GM21528 (cell line): ENCODE results near the gene HIVEP1.
"Not testable (repeated sequence)": the region's sequence is repeated elsewhere in the genome, so short reads cannot be mapped to it uniquely, and the experiment has no call there.

Experiments
- ATAC-seq: cut with Tn5 transposase; IDR thresholded peaks from one replicate; pipeline ENCODE4 v1.9.1; 2021; ENCODE audit warnings: mild to moderate bottlenecking, moderate library complexity; ENCODE audit not compliant: unreplicated experiment, low FRiP score

HIVEP1 gene

GRCh38 chr6:12147557-12148316 lies 135.6 kb downstream of the HIVEP1 start:
- no peak for ATAC-seq

- no peak for ATAC-seq
These were observed 136.2 kb downstream of the HIVEP1 start for GRCh38 chr6:12148317-12148801.

- no peak for ATAC-seq
These were observed 136.7 kb downstream of the HIVEP1 start for GRCh38 chr6:12148841-12149240.

- ATAC-seq, result no peak
These were observed 137.9 kb downstream of the HIVEP1 start for GRCh38 chr6:12149944-12150510.

GRCh38 chr6:12150812-12151432 lies 138.8 kb downstream of the HIVEP1 start:
- ATAC-seq, result no peak

- no peak for ATAC-seq
These were observed 139.3 kb downstream of the HIVEP1 start for GRCh38 chr6:12151433-12151820.

GRCh38 chr6:12152023-12152970 lies 140.2 kb downstream of the HIVEP1 start:
- ATAC-seq, result no peak

GRCh38 chr6:12155769-12156168 lies 143.7 kb downstream of the HIVEP1 start:
- not testable (repeated sequence) for ATAC-seq

- no peak for ATAC-seq
These were observed 146.7 kb downstream of the HIVEP1 start for GRCh38 chr6:12158686-12159415.

- no peak for ATAC-seq
These were observed 148.2 kb downstream of the HIVEP1 start for GRCh38 chr6:12160326-12160725.

- no peak for ATAC-seq
These were observed 150.1 kb downstream of the HIVEP1 start for GRCh38 chr6:12162213-12162612.

- ATAC-seq, result no peak
These were observed 151.0 kb downstream of the HIVEP1 start for GRCh38 chr6:12163149-12163548.

GRCh38 chr6:12163744-12164507 lies 151.8 kb downstream of the HIVEP1 start:
- ATAC-seq, result no peak

- ATAC-seq, result no peak
These were observed 152.3 kb downstream of the HIVEP1 start for GRCh38 chr6:12164508-12164770.

GRCh38 chr6:12165297-12165696 lies 153.2 kb downstream of the HIVEP1 start:
- ATAC-seq, result no peak

GRCh38 chr6:12165722-12166280 lies 153.7 kb downstream of the HIVEP1 start:
- ATAC-seq, result no peak

GRCh38 chr6:12169377-12169776 lies 157.3 kb downstream of the HIVEP1 start:
- no peak for ATAC-seq

GRCh38 chr6:12170351-12171092 lies 158.4 kb downstream of the HIVEP1 start:
- no peak for ATAC-seq
